ENCODE data around the gene PTPN1.

- TF ChIP-seq ELK1 (IDR thresholded peaks at IDR 0.05; ENCODE audit: borderline replicate concordance, low read depth, low read length) (no peak), MXI1 (IDR thresholded peaks at IDR 0.05; ENCODE audit: borderline replicate concordance, low read depth, low read length) (no peak), CEBPB (IDR thresholded peaks at IDR 0.05; ENCODE audit: low read depth, low read length) (no peak), CTCF (conservative IDR thresholded peaks at IDR 0.05; ENCODE audit: low read depth, low read length) (no peak), POLR2A (IDR thresholded peaks at IDR 0.05; ENCODE audit: low read depth, low read length) (no peak), USF2 (IDR thresholded peaks at IDR 0.05; ENCODE audit: low read depth, low read length) (no peak)
These were observed 23.3 kb downstream of the PTPN1 start for GRCh38 chr20:50533464-50533863.
